Fibroblast of lung (primary cell): ENCODE measurements around the gene TRAK1. TPM values are rescaled to one million over a fixed set of nuclear protein-coding genes. Genes with fewer than 3 reads are reported as not detected.
A peak's percentile ranks its signal among the peaks of the same experiment; 100 is the strongest.

Source experiments
- DNase-seq, 2 donors: peaks; one replicate each; pipeline versions ENCODE4 v3.0.0 to v3.0.0-alpha.2; 2010; ENCODE audit warnings: low read depth in 2 of 2
- H2AFZ ChIP-seq: 2 replicates; pipeline ENCODE4 v1.5.1; 2012; ENCODE audit warnings: low read length, control low read depth, inconsistent platforms
- H3K27ac ChIP-seq: 2 replicates; pipeline ENCODE4 v1.5.1; 2011; ENCODE audit warnings: low read length, control low read depth; ENCODE audit not compliant: insufficient read depth
- H3K27me3 ChIP-seq: 2 replicates; pipeline ENCODE4 v1.5.1; 2011; ENCODE audit warnings: mild to moderate bottlenecking, low read length; ENCODE audit not compliant: control insufficient read depth, insufficient read depth
- H3K36me3 ChIP-seq: 2 replicates; pipeline ENCODE4 v1.5.1; 2011; ENCODE audit warnings: low read length; ENCODE audit not compliant: control insufficient read depth, insufficient read depth
- H3K4me1 ChIP-seq: 2 replicates; pipeline ENCODE4 v1.5.1; 2011; ENCODE audit warnings: low read length; ENCODE audit not compliant: control insufficient read depth, insufficient read depth; ENCODE audit errors: extremely low read depth
- H3K4me2 ChIP-seq: 2 replicates; pipeline ENCODE4 v1.5.1; 2011; ENCODE audit warnings: low read length, control low read depth; ENCODE audit not compliant: insufficient read depth; ENCODE audit errors: extremely low read depth
- H3K4me3 ChIP-seq, 4 experiments: fragments of 200-600 bp in 1 of 4; sonication (generic) in 1 of 4; replicated peaks in 1 of 4; 2 replicates each; pipeline ENCODE4 v1.5.1; 2011 to 2016; ENCODE audit warnings: low read length in 4 of 4, low read depth in 3 of 4, mild to moderate bottlenecking in 3 of 4, control low read depth in 2 of 4, inconsistent platforms in 1 of 4, mixed read lengths in 1 of 4; ENCODE audit not compliant: insufficient read depth in 1 of 4; ENCODE audit errors: control extremely low read depth in 1 of 4
- H3K79me2 ChIP-seq: 2 replicates; pipeline ENCODE4 v1.5.1; 2012; ENCODE audit warnings: mild to moderate bottlenecking, low read length, inconsistent platforms; ENCODE audit not compliant: control insufficient read depth, insufficient read depth
- H3K9ac ChIP-seq: 2 replicates; pipeline ENCODE4 v1.5.1; 2011; ENCODE audit warnings: mild to moderate bottlenecking, low read length, control low read depth; ENCODE audit not compliant: insufficient read depth
- H3K9me3 ChIP-seq: 2 replicates; pipeline ENCODE4 v1.5.1; 2012; ENCODE audit warnings: low read depth, low read length; ENCODE audit not compliant: control insufficient read depth, insufficient read depth
- H4K20me1 ChIP-seq: 2 replicates; pipeline ENCODE4 v1.5.1; 2011; ENCODE audit warnings: low read length; ENCODE audit not compliant: control insufficient read depth, insufficient read depth; ENCODE audit errors: extremely low read depth
- EZH2 ChIP-seq: IDR thresholded peaks from 2 replicates; pipeline ENCODE4 v1.5.1; 2012; ENCODE audit warnings: low read length, control low read depth, mild to moderate bottlenecking; ENCODE audit errors: missing control alignments
- polyA plus RNA-seq, 2 donors: library from polyadenylated mRNA; depleted of rRNA in 1 of 2; stranded (reverse) in 1 of 2; unstranded in 1 of 2; fragments of >200 nt; gene quantifications; 2 replicates each; pipeline ENCODE4 v1.2.1, GENCODE V29; 2011 to 2012; ENCODE audit warnings: missing spikeins in 1 of 2
- total RNA-seq: library from RNA; depleted of rRNA; stranded (reverse); fragments of >200 nt; gene quantifications from 2 replicates; pipeline ENCODE4 v1.2.1, GENCODE V29; 2014
- TF ChIP-seq, protein P1 (sequence below), 2 donors: IDR thresholded peaks in 1 of 2; conservative IDR thresholded peaks in 1 of 2; 1 replicate in 1 of 2; 2 replicates in 1 of 2; pipeline ENCODE4 v1.5.1; 2011 to 2012; ENCODE audit warnings: low read length in 2 of 2, control low read depth in 1 of 2, inconsistent platforms in 1 of 2, low read depth in 1 of 2, mild to moderate bottlenecking in 1 of 2

Gene TRAK1
- total and polyA plus RNA-seq, 2 donors (not counting 1 experiment from before 2014, with no cell fraction given): 37.8 to 44.0 TPM

DNA sequence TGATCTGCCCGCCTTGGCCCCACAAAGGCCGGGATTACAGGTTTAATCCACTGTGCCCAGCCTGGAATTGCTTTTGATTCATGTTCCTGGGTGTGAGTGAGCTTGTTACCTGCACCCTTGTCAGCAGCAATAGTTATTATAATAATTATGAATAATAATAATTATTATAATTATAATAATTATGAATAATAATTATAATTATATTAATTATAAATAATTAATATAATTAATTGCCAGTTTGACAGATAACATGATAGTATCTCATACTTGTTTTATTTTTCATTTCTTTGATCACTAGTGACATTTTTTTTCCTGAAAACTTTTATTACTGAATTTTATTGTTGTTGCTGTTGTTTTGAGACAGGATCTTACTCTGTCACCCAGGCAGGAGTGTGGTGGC is 21.1 kb upstream of the TRAK1 start:
- no peaks in the 10 kb centered on the region for H4K20me1 ChIP-seq

DNA sequence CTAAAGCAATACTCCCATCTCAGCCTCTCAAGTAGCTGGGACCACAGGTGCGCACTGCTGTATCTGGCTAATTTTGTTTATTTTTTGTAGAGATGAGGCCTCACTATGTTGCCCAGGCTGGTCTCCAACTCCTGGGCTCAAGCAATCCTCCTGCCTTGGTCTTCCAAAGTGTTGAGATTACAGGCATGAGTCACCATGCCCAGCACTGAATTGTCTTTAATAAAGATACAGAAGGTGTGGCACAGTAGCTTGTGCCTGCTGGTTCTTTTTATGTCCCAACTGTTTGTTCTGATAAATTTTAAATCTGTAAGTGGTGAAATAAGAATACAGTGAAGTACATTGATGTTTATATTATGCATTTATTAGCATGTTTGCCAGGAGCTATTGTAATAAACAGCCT is 20.6 kb upstream of the TRAK1 start:
- peak overlapping the region; percentile 46 for H3K27ac ChIP-seq
- H3K36me3 ChIP-seq: no peaks in the 10 kb centered on the region
- H3K79me2 ChIP-seq: peaks cover 69% of the 10 kb centered on the region
- H3K9ac ChIP-seq: no peak overlapping the region
- no peak for TF ChIP-seq EZH2
- TF ChIP-seq, protein P1, sequence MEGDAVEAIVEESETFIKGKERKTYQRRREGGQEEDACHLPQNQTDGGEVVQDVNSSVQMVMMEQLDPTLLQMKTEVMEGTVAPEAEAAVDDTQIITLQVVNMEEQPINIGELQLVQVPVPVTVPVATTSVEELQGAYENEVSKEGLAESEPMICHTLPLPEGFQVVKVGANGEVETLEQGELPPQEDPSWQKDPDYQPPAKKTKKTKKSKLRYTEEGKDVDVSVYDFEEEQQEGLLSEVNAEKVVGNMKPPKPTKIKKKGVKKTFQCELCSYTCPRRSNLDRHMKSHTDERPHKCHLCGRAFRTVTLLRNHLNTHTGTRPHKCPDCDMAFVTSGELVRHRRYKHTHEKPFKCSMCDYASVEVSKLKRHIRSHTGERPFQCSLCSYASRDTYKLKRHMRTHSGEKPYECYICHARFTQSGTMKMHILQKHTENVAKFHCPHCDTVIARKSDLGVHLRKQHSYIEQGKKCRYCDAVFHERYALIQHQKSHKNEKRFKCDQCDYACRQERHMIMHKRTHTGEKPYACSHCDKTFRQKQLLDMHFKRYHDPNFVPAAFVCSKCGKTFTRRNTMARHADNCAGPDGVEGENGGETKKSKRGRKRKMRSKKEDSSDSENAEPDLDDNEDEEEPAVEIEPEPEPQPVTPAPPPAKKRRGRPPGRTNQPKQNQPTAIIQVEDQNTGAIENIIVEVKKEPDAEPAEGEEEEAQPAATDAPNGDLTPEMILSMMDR (conservative IDR thresholded peaks at IDR 0.05 in 1 of 2, IDR thresholded peaks at IDR 0.05 in 1 of 2; ENCODE audit: low read depth in 1 of 2, low read length in 2 of 2): no peak
- DNase-seq: no peak
- H3K9me3 ChIP-seq: no peaks in the 10 kb centered on the region
- H3K4me1 ChIP-seq: peaks cover 38% of the 10 kb centered on the region
- H3K27me3 ChIP-seq: no peaks in the 10 kb centered on the region
- no peak overlapping the region for H3K4me2 ChIP-seq
- H2AFZ ChIP-seq: no peak overlapping the region
- no peaks in the 10 kb centered on the region for H4K20me1 ChIP-seq
- no peak overlapping the region for H3K4me3 ChIP-seq

More for the DNA sequence above, 21.1 kb upstream of the TRAK1 start:
- Histone ChIP-seq H3K27ac (no peak overlapping the region), H3K4me3 (no peak overlapping the region), H3K36me3 (no peaks in the 10 kb centered on the region), H3K79me2 (peaks cover 68% of the 10 kb centered on the region), H3K4me2 (no peak overlapping the region), H3K9me3 (no peaks in the 10 kb centered on the region), H3K27me3 (no peaks in the 10 kb centered on the region), H3K9ac (no peak overlapping the region), H2AFZ (no peak overlapping the region), H3K4me1 (peaks cover 38% of the 10 kb centered on the region)
- TF ChIP-seq, protein P1 (conservative IDR thresholded peaks at IDR 0.05 in 1 of 2, IDR thresholded peaks at IDR 0.05 in 1 of 2; ENCODE audit: low read depth in 1 of 2, low read length in 2 of 2): no peak
- TF ChIP-seq EZH2: no peak
- DNase-seq: no peak

DNA sequence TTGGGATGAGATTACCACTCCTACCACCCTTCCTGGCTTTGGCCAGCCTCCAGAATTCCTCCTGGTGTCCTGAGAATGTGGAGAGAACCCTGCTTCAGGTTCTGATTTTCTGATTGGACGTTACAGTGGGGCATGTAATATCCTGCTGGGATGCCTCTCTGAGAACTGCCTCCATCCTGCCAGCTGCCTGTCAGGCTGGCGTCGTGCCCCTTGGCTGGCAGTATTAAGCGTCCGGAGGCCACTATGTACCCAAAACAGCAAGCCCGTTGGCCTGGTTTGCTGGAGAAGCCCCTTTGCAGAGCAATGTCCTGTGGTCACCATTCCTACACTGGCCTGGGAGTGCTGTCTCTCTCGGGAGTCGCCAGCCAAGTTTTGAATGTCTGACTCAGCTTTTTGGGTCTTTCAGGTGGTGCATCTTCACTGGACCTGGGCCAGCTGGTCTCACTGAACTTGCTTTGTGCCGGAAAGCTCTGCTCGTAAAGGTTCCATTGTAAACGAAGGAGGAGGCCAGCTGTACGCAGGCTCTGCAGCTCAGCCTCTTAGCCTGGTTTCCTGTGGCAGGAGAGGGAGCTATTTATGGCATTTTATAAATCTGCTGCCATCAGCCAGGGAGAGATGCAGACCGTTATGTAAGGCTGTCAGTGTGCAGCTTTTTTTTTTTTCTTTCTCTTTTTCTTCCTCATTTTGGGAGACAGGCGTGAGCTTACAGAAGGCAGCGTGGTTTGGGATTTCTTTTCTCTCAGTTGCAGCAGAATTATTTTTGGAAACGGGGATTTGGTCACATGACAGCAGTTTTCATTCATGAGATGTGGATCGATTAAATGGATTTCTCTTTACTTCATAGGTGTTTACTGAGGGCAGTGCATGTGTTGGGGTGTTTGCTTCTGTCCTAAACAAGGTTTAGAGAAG is 19.0 kb upstream of the TRAK1 start:
- Histone ChIP-seq H3K27ac (peak overlapping the region; percentile 66), H3K9me3 (no peaks in the 10 kb centered on the region), H3K27me3 (no peaks in the 10 kb centered on the region), H3K4me3 (peak overlapping the region in 3 of 4 experiments; percentile 6 to 43 (median 37)), H3K4me2 (peak overlapping the region; percentile 67), H3K4me1 (peaks cover 27% of the 10 kb centered on the region), H3K36me3 (no peaks in the 10 kb centered on the region), H4K20me1 (no peaks in the 10 kb centered on the region), H3K9ac (no peak overlapping the region), H3K79me2 (peaks cover 68% of the 10 kb centered on the region), H2AFZ (no peak overlapping the region)
- TF ChIP-seq EZH2: no peak
- TF ChIP-seq, protein P1 (conservative IDR thresholded peaks at IDR 0.05 in 1 of 2, IDR thresholded peaks at IDR 0.05 in 1 of 2; ENCODE audit: low read depth in 1 of 2, low read length in 2 of 2): no peak
- DNase-seq: peak; percentile 68 to 80
